Measurements from ENCODE around the gene DOCK1.
"Not testable (repeated sequence)": the region's sequence is repeated elsewhere in the genome, so short reads cannot be mapped to it uniquely, and the experiment has no call there.

DOCK1 gene

DNA sequence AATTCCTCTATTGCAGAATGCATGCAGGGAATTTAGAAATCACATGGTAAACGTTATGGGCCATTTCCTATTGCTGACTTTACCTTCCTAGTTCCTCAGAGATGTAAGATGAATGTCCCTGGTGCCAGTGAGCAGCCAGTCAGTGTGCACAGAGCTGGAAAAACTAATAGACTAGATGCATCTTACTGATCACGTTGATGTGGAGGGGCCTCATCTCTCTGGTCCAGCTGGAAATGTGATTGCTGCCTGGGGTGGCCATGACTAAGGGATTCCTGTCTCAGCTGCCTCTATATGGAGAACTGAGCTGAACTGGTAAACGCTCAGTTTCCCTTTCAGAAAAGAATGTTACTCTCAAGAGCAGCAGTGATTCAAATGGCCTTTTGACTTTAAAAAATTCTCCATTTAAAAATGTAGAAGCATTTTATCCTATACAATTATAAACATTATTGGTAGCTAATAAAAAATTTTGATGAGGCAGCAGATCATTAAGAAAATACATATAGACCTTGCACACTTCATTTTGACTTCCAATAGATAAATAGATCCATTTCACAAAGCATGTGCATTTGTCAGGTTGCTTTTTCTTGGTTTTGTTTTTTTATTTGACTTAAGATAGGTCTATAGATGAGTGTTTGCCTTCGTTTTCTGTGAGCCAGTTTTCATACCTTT is 371.7 kb downstream of the DOCK1 start:
- DNase-seq (ENCODE audit: low spot score) = no peak

DNA sequence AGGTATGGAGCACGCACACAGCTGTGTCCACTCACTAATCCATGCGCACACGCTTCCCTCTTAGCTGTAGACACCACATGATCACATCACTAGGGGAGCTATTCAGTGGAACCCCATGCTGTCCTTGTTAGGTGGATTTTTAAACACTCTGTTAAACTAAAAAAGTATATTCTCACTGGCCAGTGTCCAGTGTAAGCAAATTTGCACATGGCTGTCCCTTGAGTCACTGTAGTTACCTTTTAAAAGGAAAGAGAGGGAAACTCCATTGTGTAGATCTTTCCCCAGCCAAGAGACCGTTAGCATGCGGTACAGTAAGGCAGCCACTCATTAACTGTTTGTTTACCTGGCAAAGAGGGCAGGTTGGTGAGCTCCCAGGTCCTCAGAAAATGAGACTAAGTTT is 372.8 kb downstream of the DOCK1 start:
- no peak for DNase-seq (ENCODE audit: low spot score)

DNA sequence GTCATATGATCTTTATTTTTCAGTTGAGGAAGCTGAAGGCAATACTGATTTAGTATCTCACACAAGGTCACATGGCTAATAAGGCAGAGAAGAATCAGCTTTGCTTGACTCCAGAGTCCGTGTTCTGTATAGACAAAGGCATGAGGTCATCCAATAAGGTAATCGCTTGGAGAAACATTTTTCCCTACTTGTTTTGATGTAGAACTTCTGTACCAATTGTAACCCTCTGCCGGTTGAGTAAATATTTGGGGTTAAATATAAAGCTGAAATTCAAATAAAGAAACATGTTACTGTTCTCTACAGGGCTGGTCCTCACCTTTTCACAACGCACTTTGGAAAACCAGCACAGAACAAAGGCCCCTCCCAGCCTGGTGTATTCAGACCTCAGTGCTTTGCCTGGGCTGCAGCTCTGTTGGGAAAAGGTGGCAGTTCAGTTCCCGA is 374.1 kb downstream of the DOCK1 start:
- DNase-seq (ENCODE audit: low spot score) = no peak

DNA sequence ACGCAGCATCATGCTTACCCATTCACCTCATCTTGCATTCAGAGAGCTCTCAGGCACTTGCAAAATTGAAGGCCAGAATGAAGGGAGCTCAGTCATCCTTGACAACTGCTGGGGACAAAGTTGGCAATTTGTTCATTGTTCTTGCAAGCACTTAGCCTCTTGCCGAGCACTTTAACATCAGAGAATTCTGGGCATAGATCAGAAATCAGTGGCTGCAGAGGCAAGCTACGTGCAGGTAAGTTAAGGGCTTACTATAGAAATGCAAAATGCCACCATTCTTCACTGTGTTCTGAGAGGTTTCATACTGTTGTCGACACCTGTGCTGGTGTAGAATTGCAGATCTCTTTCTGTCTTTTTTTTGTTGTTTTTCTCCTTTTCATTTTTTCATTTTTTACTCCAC is 375.2 kb downstream of the DOCK1 start:
- no peak for DNase-seq (ENCODE audit: low spot score)

DNA sequence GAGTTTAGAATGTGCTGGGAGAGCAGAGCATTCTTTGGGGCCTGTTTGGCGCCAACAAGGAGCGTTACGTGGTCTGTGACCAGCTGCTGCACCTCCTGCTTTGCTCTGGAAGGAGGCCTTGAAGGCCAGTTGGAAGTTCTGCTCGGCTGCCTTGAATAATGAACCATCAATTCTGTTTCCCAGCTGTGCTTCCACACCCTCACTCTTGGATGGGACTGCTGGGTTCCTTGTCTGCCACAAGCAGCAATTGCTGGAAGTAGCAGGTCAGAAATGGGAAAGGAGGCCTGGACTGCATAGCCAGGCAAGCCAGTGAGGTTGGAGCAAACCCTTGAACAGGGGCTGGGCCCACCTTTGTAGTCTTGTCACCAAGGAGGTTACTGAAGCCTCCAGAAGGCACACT is 377.8 kb downstream of the DOCK1 start:
- no peak for DNase-seq (ENCODE audit: low spot score)

DNA sequence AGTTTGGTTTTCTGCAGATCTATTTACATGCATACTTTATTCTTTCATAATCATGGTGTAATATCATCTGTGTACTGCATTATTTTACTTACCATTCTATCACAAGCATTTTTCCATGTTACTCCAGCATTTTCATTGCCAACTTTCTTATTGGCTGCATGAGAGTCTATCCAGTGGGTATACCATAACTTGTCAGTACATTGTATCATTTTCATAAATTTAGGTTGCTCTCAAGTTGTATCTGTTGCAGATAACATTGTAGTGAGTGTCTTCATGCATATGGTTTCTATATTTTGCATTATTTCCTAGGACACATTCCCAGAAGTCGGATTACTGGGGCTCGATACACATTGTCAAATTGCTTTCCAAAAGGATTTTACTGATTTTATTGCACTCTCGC is 378.3 kb downstream of the DOCK1 start:
- DNase-seq (ENCODE audit: low spot score) = no peak

DNA sequence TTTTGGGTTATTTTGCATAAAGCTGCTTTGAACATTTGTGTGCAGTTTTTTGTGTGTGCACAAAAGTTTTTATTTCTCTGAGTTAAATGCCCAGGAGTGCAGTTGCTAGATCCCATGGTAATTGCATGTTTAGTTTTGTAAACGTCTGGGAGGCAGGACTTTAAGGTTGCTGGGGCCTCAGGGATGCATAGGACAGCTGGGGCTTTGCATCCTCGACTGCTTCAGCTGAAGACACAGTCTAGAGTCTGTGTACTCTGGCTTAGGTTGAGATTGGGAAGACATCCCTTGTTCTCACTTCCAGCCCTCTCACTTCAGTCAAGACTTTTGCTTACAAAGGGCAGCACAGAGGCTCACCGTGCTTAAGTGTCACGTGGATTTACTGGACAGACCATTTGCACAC is 385.6 kb downstream of the DOCK1 start:
- no peak for DNase-seq (ENCODE audit: low spot score)

DNA sequence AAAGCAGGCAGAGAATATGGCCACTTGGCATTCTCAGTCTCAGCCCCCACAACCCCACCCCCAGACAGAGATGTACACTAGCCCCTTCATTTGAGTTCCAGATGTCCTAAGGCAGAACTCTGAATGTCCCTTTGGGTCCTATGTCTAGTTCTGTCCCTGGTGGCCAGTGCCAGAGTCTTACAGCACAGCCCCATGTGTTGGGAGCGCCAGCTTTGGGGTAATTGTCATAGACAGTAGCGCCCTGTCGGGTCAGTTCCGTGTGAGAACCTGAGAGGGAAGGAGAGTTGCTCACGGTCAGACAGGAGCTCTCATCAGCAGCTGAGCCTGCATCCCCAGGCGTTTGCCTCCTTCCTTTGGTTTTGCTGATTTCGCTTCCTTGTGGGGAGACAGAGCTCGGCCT is 386.1 kb downstream of the DOCK1 start:
- DNase-seq (ENCODE audit: low spot score) = no peak

DNA sequence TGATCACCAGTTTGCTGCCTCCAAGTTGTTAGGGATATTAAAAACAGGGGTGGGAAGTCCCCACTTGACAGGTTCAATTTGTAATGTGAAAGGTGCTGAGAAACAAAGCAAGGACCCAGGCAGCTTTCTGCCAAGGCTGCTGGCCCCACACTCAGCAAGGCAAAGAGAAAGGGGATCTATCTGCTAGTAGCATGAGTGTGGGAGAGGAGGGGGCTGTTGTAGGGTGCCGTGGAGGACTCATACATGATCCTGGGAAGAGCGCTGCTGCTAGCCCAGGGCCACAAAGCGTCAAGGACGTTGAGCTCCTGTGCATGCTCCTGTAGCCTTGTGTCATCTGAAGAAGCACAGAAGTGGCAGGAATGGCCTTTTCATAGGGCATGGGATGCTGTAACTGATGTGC is 387.7 kb downstream of the DOCK1 start:
- DNase-seq (ENCODE audit: low spot score) = no peak

DNA sequence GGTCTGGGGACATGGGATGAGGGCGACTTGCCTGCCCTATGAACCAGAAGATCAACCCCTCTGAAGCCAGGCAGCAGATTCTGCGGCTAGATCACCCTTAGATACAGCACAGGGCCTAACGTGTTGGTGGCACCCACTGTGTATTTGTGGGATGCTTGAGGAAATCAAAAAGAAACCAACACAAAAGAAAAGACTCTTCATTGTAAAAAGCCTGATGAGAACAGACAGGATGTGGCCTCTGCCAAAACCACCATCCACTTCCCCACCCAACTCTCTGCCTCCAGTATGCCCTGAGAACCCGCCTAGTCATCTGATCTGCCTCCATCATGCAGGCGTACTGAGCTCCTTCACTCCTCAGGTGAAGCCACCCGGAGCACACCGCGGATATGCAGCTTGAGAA is 388.4 kb downstream of the DOCK1 start:
- DNase-seq (ENCODE audit: low spot score) = no peak

DNA sequence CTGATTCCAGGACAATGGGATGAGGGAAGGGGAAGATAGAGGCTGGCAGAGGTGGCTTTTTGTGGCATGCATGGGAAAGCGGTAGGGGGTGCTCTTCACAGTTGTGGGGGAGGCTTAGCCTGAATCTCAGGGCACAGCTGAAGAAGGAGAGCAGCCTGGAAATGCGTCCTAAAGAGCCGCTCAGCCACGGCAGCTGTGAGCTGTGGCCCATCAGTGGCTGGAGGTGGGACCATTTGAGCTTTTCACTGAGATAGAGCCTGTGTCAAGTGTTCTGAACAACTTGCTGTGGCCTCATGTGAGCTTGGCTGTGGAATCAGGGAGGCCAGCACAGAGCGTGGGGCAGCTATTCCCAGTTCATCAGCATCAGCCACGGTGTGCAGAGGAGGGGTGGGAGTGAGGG is 391.5 kb downstream of the DOCK1 start:
- DNase-seq (ENCODE audit: low spot score) = no peak

DNA sequence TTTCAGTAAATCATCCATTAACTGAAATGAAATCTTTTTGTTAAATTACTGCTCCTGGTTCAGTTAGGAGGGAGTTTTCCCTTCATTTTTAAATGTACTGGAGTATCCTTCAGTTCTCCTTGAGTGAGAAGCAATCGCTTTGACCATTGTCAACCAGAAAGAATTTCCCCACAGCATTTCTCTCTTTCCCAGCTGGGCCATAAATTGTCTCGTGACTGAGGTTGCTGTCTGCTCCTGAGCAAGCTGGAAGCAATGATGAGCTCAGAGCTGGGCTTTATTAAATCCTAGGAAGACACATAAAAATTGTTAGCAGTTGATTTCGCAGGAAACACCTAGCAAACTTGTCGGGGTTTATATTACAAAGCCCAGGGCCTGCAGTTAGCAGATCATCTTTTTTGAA is 393.2 kb downstream of the DOCK1 start:
- DNase-seq (ENCODE audit: low spot score) = no peak

DNA sequence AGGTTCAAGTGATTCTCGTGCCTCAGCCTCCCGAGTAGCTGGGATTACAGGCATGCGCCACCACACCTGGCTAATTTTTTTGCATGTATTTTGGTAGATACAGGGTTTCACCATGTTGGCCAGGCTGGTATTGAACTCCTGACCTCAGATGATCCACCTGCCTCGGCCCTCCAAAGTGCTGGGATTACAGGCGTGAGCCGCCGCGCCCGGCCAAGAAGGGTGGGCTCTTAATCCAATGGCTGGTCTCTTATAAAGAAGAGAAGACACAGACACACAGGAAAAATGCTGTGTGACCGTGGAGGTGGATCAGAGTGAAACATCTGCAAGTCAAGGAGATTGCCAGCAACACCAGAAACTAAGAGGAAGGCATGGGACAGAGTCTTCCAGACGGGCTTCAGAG is 394.0 kb downstream of the DOCK1 start:
- DNase-seq (ENCODE audit: low spot score) = not testable (repeated sequence)

DNA sequence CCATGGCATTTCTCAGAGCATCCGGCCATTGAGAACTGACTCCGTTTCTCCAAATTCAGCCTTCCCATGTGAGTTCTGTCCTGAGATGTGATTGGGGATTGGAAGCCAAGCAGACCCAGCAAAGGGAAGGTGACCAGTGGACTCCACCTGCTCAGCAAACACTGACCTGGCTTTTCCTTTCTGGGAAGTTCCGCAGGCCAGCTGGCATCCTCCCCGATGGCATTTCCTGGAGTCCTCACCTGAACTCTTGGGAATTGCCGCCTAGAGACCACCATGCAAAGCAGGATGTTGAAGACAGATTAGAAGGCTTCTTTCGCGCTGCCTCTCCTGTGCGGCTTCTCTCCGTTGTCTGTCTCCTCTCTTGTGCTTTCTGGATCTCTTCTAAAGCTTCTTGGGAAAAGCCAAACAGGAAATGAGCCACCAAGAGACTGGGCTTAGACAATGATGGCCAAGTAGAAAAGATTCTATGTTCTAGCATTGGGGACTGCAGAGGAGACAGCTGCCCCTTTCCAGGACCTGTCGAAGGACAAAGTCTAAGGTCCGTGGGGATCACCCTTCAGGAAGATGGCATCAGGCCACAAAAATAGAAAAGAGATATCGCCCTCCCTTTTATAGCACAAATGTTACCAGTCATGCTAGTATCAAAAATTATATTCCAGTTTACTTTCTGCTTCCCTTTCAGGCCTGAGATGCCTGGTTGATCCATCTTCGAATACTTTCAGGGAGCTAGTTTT is 394.9 kb downstream of the DOCK1 start:
- no peak for DNase-seq (ENCODE audit: low spot score)

DNA sequence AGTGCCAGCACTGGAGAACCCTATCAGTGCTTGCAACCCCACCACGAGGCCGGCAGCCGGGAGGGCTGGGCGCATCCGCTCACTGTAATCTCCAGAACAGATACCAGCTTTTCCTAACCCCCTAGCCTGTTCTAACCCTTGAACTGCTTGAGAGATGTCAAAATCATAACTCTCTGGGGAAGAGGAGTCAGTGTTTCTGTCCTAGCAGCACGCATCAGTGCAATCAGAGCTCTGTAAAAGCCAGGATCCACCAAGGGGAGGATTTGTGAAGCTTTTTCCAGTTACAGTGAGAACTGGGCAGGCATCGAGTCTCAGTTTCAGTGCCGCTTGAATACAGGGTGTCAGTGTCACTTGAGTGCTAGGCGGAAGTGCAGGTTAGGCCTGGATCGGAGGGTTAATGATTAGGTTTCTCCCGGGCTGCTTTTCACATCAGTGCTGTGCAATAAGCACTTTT is 395.7 kb downstream of the DOCK1 start:
- DNase-seq (ENCODE audit: low spot score) = no peak

DNA sequence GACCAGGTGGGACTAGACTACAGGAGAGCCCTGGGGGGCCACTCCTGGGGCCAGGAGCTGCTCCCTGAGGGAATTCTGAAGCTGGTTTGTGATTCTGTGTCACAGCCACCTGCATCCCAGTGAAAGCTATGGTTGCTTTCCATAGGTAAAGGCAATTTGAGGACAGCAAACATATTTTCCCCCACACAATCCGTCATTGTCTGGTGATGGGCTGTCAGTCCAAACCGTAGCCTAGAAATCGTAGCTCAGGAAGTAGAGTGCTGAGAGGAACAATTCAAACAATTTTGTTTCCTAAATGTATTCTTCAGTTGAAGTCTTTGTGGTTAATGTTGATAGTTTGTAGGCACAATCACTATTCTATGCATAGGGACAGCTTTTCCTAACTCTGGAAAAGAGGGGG is 397.1 kb downstream of the DOCK1 start:
- no peak for DNase-seq (ENCODE audit: low spot score)

DNA sequence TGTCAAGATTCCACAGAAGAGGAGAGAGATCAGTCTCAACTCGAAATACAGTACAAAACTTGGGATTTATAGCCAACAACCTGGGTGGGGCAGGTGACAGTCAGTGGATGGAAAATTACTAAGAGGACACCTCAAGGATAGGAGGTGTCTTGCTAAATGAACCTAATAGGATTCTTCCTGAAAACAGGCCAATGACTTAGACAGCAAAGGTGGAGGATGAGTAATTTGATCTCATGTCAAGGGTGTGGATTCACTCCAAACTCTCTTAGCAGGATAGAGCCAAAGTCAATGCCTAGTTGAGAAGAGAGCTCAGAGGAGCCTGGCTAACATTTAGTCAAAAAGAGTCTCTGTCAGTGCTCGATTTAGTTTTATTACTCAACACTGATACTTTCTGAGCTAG is 397.9 kb downstream of the DOCK1 start:
- no peak for DNase-seq (ENCODE audit: low spot score)

DNA sequence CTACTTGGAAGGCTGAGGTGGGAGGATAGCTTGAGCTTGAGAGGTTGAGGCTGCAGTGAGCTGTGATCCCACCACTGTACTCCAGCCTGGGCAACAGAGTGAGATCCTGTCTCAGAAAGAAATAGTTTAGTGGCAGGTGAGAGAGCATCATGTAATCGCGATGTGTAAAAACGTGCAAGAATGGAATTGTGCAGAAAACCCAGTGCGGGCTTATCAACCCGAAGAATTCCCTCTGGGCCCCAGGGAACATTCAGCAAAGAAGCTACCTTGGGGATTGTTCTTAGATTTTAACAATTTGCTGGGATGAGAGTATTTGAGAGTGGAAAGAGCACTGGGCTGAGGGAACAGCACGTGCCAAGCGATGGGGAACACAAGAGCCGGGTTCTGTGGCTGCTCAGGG is 398.5 kb downstream of the DOCK1 start:
- DNase-seq (ENCODE audit: low spot score) = no peak

DNA sequence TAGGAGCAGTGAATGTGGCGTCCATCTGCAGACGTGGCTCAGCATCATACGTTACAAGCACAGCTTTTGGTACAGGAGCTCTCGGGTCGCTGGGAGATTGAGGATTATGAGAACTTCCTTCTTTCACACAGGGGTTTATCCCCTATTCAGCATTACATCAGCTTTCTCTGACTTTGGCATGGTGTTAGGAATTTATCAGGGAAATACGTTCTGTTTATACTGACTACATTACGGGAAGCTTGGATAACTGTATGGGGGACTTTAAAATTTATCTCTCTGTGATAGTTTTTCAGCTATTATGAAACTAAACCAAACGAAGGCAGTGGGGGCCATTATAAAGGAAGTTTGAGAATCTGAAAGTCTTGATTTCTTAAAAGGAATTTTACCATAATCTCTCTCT is 401.3 kb downstream of the DOCK1 start:
- DNase-seq (ENCODE audit: low spot score) = no peak

DNA sequence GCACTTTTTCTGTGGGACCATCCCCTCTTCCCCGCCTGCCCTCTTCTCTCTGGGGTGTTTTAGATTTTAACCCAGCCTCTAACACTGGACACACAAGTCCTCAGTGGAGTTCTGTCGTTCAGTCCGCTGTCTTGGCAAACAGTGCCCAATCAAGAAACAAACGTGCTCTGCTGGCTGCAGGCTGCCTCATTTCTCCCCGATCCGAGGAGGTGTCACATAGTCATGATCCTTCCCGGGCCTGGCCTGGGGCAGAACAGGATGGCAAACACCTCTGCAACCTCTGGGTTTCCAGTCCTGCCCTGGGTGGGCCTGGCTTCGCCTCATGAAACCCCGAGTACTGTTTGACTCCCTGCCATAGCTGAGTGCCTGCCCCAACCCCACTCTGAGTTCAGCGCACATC is 402.1 kb downstream of the DOCK1 start:
- DNase-seq (ENCODE audit: low spot score) = no peak

DNA sequence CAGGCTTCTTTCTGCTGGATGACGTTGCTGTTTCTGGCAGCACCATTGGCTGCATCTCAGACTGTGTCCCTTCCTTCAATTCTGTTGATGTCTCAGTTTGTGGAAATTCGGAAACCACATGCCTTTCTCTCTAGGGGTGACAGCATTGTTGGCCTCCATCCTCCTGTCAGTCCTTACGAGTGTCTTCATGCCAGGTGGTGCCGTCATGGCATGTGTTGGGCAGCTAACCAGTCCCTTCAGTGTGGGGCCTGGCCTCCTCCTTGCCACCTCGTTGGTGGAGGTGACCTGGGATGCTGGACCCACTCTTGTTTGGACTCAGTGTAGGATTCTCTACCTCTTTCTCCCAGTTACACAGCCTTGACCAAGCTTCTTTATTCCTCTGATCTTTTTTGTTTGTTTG is 402.8 kb downstream of the DOCK1 start:
- DNase-seq (ENCODE audit: low spot score) = no peak

DNA sequence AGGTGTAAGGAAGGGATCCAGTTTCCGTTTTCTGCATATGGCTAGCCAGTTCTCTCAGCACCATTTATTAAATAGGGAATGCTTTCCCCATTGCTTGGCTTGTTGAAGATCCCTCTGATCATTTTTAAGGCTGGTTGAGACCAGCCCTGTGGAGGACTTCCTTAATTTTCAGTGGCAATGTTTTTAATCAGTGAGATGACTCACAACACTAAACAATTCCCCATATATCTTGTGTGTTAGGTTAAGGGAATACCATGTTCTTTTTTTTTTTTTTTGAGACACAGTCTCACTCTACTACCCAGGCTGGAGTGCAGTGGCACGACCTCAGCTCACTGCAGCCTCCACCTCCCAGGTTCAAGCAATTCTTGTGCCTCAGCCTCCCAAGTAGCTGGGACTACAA is 404.4 kb downstream of the DOCK1 start:
- DNase-seq (ENCODE audit: low spot score) = not testable (repeated sequence)

DNA sequence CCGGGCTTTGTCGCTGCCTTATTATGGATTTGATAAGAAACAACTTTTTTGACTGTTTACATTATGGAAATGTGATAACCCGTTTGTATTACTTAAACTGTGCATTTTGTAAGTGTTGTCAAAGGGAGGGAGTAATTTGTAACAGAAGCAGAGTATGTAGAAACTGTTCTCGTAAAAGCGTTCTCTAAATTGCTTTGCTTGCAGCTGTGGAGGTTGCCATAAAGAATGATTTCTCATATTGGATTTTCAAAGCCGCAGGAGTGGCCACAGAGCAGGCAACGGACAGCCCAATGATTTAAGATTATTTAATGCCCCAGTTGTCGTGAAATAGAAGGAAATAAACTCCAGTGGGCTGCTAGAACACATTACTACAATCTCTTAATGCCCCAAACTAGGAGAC is 405.2 kb downstream of the DOCK1 start:
- no peak for DNase-seq (ENCODE audit: low spot score)

DNA sequence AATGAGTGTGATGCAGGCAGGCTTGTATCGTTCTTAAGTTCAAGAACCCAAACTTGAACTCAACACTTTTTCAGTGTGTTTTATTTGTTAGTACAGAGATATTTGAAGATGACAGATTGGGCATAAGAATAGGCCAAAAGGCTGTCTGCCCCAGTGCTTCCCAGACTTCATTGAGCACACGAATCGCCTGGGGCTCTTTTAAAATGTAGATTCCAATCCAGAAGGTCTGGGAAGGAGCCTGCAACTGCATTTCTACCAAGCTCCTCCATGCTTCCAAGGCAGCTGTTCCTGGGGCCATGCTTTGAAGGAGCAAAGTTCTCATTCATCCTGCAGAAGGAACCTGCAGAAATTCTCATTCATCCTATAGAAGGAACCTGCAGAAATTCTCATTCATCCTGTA is 405.7 kb downstream of the DOCK1 start:
- no peak for DNase-seq (ENCODE audit: low spot score)

Measured in hematopoietic multipotent progenitor cell treated with erythropoietin and hydrocortisone succinate and interleukin-3 and kit ligand, for 15 days (in vitro differentiated cells).